Measurements from ENCODE around the gene NADSYN1. TPM values are rescaled to one million over a fixed set of nuclear protein-coding genes. Genes with fewer than 3 reads are reported as not detected.

NADSYN1 gene
- polyA plus RNA-seq, 1 donor from 2014 or later, result 66.9 TPM

- Histone ChIP-seq H3K9ac (ENCODE audit: low read length) (peak within 1 kb of the TSS; percentile 80), H3K79me2 (replicated peaks; ENCODE audit: insufficient read depth, low read length) (peaks cover 43% of the 10 kb centered on the region), H3K27ac (ENCODE audit: low read length) (peak within 1 kb of the TSS; percentile 69)
Measured at GRCh38 chr11:71448257-71449171, 4.5 kb upstream of the NADSYN1 start, which contains the start of gene DHCR7. DHCR7 (minus strand) TSS chr11:71448393; CDS start chr11:71444952, 3,441 bp downstream.

DNA sequence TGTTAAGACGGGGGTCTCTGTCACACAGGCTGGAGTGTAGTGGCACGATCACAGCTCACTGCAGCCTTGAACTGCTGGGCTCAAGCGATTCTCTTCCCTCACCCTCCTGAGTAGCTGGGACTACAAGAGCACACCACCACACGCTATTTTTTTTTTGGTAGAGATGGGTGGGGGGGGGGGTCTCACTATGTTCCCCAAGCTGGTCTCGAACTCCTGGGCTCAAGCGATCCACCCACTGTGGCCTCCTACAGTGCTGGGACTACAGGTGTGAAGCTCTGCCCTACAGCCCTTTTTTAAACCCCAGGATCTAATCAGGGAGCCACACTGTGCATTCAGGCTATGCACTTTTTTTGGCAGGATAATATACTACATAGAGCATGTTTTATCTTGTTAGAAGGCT is 3.4 kb upstream of the NADSYN1 start:
- no peaks in the 10 kb centered on the region for H3K9me2 ChIP-seq (ENCODE audit: insufficient read depth, low read length)
- H3K9me3 ChIP-seq (ENCODE audit: low read length), result no peaks in the 10 kb centered on the region
- no peaks in the 10 kb centered on the region for H3K36me3 ChIP-seq (ENCODE audit: insufficient read depth, low read length)
- peak overlapping the region; percentile 80 for H3K9ac ChIP-seq (ENCODE audit: low read length)
- H3K27me3 ChIP-seq (ENCODE audit: insufficient read depth, low read depth, low read length), result no peaks in the 10 kb centered on the region
- H3K4me2 ChIP-seq (ENCODE audit: low read length), result peak overlapping the region; percentile 77
- TF ChIP-seq MXI1 (conservative IDR thresholded peaks at IDR 0.05; ENCODE audit: poor library complexity, severe bottlenecking), result no peak
- TF ChIP-seq, protein P1, sequence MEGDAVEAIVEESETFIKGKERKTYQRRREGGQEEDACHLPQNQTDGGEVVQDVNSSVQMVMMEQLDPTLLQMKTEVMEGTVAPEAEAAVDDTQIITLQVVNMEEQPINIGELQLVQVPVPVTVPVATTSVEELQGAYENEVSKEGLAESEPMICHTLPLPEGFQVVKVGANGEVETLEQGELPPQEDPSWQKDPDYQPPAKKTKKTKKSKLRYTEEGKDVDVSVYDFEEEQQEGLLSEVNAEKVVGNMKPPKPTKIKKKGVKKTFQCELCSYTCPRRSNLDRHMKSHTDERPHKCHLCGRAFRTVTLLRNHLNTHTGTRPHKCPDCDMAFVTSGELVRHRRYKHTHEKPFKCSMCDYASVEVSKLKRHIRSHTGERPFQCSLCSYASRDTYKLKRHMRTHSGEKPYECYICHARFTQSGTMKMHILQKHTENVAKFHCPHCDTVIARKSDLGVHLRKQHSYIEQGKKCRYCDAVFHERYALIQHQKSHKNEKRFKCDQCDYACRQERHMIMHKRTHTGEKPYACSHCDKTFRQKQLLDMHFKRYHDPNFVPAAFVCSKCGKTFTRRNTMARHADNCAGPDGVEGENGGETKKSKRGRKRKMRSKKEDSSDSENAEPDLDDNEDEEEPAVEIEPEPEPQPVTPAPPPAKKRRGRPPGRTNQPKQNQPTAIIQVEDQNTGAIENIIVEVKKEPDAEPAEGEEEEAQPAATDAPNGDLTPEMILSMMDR (IDR thresholded peaks at IDR 0.05; ENCODE audit: poor library complexity, severe bottlenecking), result no peak
- TF ChIP-seq POLR2AphosphoS5 (IDR thresholded peaks at IDR 0.05), result no peak
- H3K4me3 ChIP-seq (ENCODE audit: low read length), result peak overlapping the region; percentile 71
- H4K20me1 ChIP-seq (ENCODE audit: insufficient read depth), result no peaks in the 10 kb centered on the region
- no peak overlapping the region for H3K27ac ChIP-seq (ENCODE audit: low read length)
- peaks cover 3% of the 10 kb centered on the region for H3F3A ChIP-seq (ENCODE audit: insufficient read depth, low read length, poor library complexity, severe bottlenecking)
- peaks cover 43% of the 10 kb centered on the region for H3K79me2 ChIP-seq (replicated peaks; ENCODE audit: insufficient read depth, low read length)
- H2AFZ ChIP-seq (ENCODE audit: low read depth, low read length), result no peak overlapping the region

More at GRCh38 chr11:71448257-71449171, 4.5 kb upstream of the NADSYN1 start, which contains the start of gene DHCR7:
- Histone ChIP-seq H3K36me3 (ENCODE audit: insufficient read depth, low read length) (peaks cover 3% of the 10 kb centered on the region), H4K20me1 (ENCODE audit: insufficient read depth) (no peaks in the 10 kb centered on the region), H2AFZ (ENCODE audit: low read depth, low read length) (peak within 1 kb of the TSS; percentile 67), H3F3A (ENCODE audit: insufficient read depth, low read length, poor library complexity, severe bottlenecking) (peaks cover 3% of the 10 kb centered on the region), H3K9me3 (ENCODE audit: low read length) (no peaks in the 10 kb centered on the region), H3K27me3 (ENCODE audit: insufficient read depth, low read depth, low read length) (no peaks in the 10 kb centered on the region), H3K4me3 (ENCODE audit: low read length) (peak within 1 kb of the TSS; percentile 71), H3K4me2 (ENCODE audit: low read length) (peak within 1 kb of the TSS; percentile 85), H3K9me2 (ENCODE audit: insufficient read depth, low read length) (no peaks in the 10 kb centered on the region)
- peak; percentile 78 for TF ChIP-seq POLR2AphosphoS5 (IDR thresholded peaks at IDR 0.05)
- peak; percentile 95 for TF ChIP-seq MXI1 (conservative IDR thresholded peaks at IDR 0.05; ENCODE audit: poor library complexity, severe bottlenecking)
- TF ChIP-seq TAF1 (IDR thresholded peaks at IDR 0.05; ENCODE audit: low read depth), result peak; percentile 77
- TF ChIP-seq SMC3 (conservative IDR thresholded peaks at IDR 0.05; ENCODE audit: poor library complexity), result no peak
- TF ChIP-seq REST (IDR thresholded peaks at IDR 0.05; ENCODE audit: borderline replicate concordance), result peak; percentile 34
- TF ChIP-seq, protein P1 (IDR thresholded peaks at IDR 0.05; ENCODE audit: poor library complexity, severe bottlenecking), result peak; percentile 22
- TF ChIP-seq EZH2 (IDR thresholded peaks at IDR 0.05; ENCODE audit: borderline replicate concordance, insufficient read depth, low read length, poor library complexity, severe bottlenecking), result no peak
- TF ChIP-seq RAD21 (conservative IDR thresholded peaks at IDR 0.05), result no peak
- peak; percentile 34 for TF ChIP-seq EP300 (conservative IDR thresholded peaks at IDR 0.05; ENCODE audit: poor library complexity, severe bottlenecking)
